Measurements from ENCODE around the gene NUP210L. TPM values are rescaled to one million over a fixed set of nuclear protein-coding genes. Genes with fewer than 3 reads are reported as not detected.

NUP210L gene
- total and polyA plus RNA-seq, 2 experiments from 2014 or later = 0.10 TPM; not detected in 1

DNA sequence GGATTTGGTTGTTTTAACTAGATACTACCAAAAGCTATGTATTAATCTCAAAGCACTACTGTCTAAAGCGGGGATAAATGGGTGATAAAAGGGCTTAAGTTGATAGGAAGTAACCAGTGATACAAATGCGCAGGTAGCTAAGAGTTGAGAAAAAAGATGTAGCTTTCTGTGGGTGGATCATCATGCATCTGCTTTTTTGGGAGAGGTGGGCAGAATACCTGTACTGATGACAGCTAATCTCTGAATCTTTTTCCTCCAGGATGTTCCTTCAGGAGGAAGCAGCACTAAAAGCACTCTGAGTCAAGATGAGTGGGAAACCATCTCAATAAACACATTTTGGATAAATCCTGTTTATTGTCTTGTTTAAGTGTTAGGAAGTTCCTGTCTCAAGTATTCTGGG, 163.1 kb downstream of the NUP210L start (continued):
- TF ChIP-seq ZNF462 (CRISPR knock-in tag; IDR thresholded peaks at IDR 0.05) = no peak
- TF ChIP-seq JUNB (IDR thresholded peaks at IDR 0.05; ENCODE audit: unreplicated experiment) = no peak
- TF ChIP-seq CREB1 (CRISPR knock-in tag; IDR thresholded peaks at IDR 0.05; ENCODE audit: low read depth) = no peak

DNA sequence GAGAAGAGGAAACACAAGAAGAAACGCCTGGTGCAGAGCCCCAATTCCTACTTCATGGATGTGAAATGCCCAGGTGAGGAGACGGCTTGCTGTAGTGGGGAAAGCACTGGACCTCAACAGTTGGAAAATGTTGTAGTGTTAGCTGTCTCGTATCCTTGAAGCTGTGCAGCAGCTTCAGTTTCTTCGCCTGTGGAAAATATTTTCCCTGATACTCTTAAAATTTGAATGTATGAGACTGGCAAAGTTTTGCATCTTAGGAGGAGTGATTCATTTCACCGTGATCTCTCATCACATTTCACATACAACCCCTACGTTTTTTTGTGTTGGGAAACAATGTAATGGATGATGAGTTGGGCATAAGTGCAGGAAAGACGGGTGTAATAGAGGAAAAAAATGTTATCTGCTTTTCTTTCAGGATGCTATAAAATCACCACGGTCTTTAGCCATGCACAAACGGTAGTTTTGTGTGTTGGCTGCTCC, 163.7 kb downstream of the NUP210L start:
- Histone ChIP-seq H3K4me3 (peak overlapping the region; percentile 72), H3K9me2 (ENCODE audit: insufficient read depth) (no peaks in the 10 kb centered on the region), H3K4me1 (ENCODE audit: insufficient read depth) (peaks cover 17% of the 10 kb centered on the region), H3K79me2 (replicated peaks; ENCODE audit: insufficient read depth) (peaks cover 23% of the 10 kb centered on the region), H3K27ac (ENCODE audit: low read depth) (peak overlapping the region; percentile 90), H4K20me1 (replicated peaks; ENCODE audit: insufficient read depth) (peaks cover 27% of the 10 kb centered on the region), H3K27me3 (ENCODE audit: insufficient read depth) (no peaks in the 10 kb centered on the region), H2AFZ (no peak overlapping the region), H3K4me2 (peak overlapping the region; percentile 100), H3F3A (replicated peaks; ENCODE audit: low read depth) (peaks cover 38% of the 10 kb centered on the region), H3K36me3 (ENCODE audit: insufficient read depth) (peaks cover 38% of the 10 kb centered on the region)
- ATAC-seq = no peak
- no peak for DNase-seq (ENCODE audit: low spot score)
- H3K27ac Mint-ChIP-seq = peak overlapping the region; percentile 99
- H3K4me3 Mint-ChIP-seq = peak overlapping the region; percentile 98
- peaks cover 8% of the 10 kb centered on the region; the same call in 2 of the 3 replicates for H3K9me3 Mint-ChIP-seq
- peaks cover 23% of the 10 kb centered on the region for H3K27me3 Mint-ChIP-seq (ENCODE audit: insufficient read depth, low read depth, poor library complexity)
- H3K36me3 Mint-ChIP-seq (ENCODE audit: low read depth) = peaks cover 57% of the 10 kb centered on the region
- H3K4me1 Mint-ChIP-seq = peaks cover 24% of the 10 kb centered on the region
- TF ChIP-seq ZNF114 (CRISPR knock-in tag; IDR thresholded peaks at IDR 0.05) (no peak), ZNF462 (CRISPR knock-in tag; IDR thresholded peaks at IDR 0.05) (no peak), CREB1 (CRISPR knock-in tag; IDR thresholded peaks at IDR 0.05; ENCODE audit: low read depth) (no peak), POLR2AphosphoS5 (IDR thresholded peaks at IDR 0.05; ENCODE audit: low read depth) (no peak), JUNB (IDR thresholded peaks at IDR 0.05; ENCODE audit: unreplicated experiment) (no peak), ZNF331 (CRISPR knock-in tag; IDR thresholded peaks at IDR 0.05; ENCODE audit: low read depth) (no peak), STAT1 (IDR thresholded peaks at IDR 0.05; ENCODE audit: unreplicated experiment) (no peak)
- TF ChIP-seq, protein P1, sequence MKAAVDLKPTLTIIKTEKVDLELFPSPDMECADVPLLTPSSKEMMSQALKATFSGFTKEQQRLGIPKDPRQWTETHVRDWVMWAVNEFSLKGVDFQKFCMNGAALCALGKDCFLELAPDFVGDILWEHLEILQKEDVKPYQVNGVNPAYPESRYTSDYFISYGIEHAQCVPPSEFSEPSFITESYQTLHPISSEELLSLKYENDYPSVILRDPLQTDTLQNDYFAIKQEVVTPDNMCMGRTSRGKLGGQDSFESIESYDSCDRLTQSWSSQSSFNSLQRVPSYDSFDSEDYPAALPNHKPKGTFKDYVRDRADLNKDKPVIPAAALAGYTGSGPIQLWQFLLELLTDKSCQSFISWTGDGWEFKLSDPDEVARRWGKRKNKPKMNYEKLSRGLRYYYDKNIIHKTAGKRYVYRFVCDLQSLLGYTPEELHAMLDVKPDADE (IDR thresholded peaks at IDR 0.05) = no peak
